ENCODE measurements around the gene TMC4. TPM values are rescaled to one million over a fixed set of nuclear protein-coding genes. Genes with fewer than 3 reads are reported as not detected.

Gene TMC4
- polyA plus RNA-seq, 1 of the 3 experiments (the other 2 are of a cell fraction) = 2.8 TPM

- H3K4me3 ChIP-seq (ENCODE audit: low read depth in 2 of 2, low read length in 1 of 2) = no peak overlapping the region
- H3F3A ChIP-seq (replicated peaks; ENCODE audit: insufficient read depth) = no peaks in the 10 kb centered on the region
- peaks cover 18 to 53% of the 10 kb centered on the region in 2 experiments for H3K36me3 ChIP-seq (replicated peaks in 1 of 2; ENCODE audit: control insufficient read depth in 1 of 2, insufficient read depth in 2 of 2, low read length in 1 of 2)
- no peak overlapping the region for H3K27ac ChIP-seq (ENCODE audit: low read depth in 2 of 2, low read length in 1 of 2)
- no peaks in the 10 kb centered on the region for H3K27me3 ChIP-seq (ENCODE audit: insufficient read depth)
- H3K9me3 ChIP-seq = no peaks in the 10 kb centered on the region
- H3K79me2 ChIP-seq (ENCODE audit: insufficient read depth) = peaks cover 20% of the 10 kb centered on the region
- H3K9me2 ChIP-seq = no peaks in the 10 kb centered on the region
- H4K20me1 ChIP-seq (ENCODE audit: insufficient read depth) = no peaks in the 10 kb centered on the region
- no peak overlapping the region for H2AFZ ChIP-seq (ENCODE audit: low read depth)
- ChIA-PET POLR2A (no interaction called here), CTCF (no interaction called here)
- WGBS (ENCODE audit: low lambda C conversion rate) = 94% methylated on average over 8 of the region's 10 CpGs
- no peak overlapping the region for H3K4me2 ChIP-seq
- TF ChIP-seq NRF1 (IDR thresholded peaks at IDR 0.05; ENCODE audit: low read depth, low read length) (no peak), FOXM1 (IDR thresholded peaks at IDR 0.05; ENCODE audit: low read depth) (no peak)
- H3K9ac ChIP-seq = no peak overlapping the region
- H3K4me1 ChIP-seq (ENCODE audit: control insufficient read depth in 1 of 2, insufficient read depth in 2 of 2, low read depth in 1 of 2, low read length in 1 of 2) = peaks cover 0 to 6% of the 10 kb centered on the region in 2 experiments; a peak in 1 of 4 replicates
- no peak for DNase-seq
Observed at GRCh38 chr19:54121259-54121658, 51.7 kb downstream of the TMC4 start.

GRCh38 chr19:54115109-54116063 is 57.6 kb downstream of the TMC4 start, which contains the start of the genes PRPF31 and TFPT:
Gene PRPF31 (plus strand): TSS chr19:54115754. CDS start chr19:54118279, 2,525 bp downstream.
Gene TFPT (minus strand): TSS chr19:54115657. CDS start chr19:54115269, 388 bp downstream.
- H2AFZ ChIP-seq (ENCODE audit: low read depth) = peak within 1 kb of the TSS; percentile 84
- WGBS (ENCODE audit: low lambda C conversion rate) = under 1% methylated on average over 59 of the region's 60 CpGs
- H3K4me1 ChIP-seq (ENCODE audit: control insufficient read depth in 1 of 2, insufficient read depth in 2 of 2, low read depth in 1 of 2, low read length in 1 of 2) = peaks cover 0 to 14% of the 10 kb centered on the region in 2 experiments; a peak in 1 of 4 replicates
- H3F3A ChIP-seq (replicated peaks; ENCODE audit: insufficient read depth) = no peaks in the 10 kb centered on the region
- H3K4me2 ChIP-seq = peak within 1 kb of the TSS; percentile 93
- H3K27ac ChIP-seq (ENCODE audit: low read depth in 2 of 2, low read length in 1 of 2) = peak within 1 kb of the TSS; percentile 77 to 92
- H3K9ac ChIP-seq = peak within 1 kb of the TSS; percentile 80
- peak; percentile 94 for DNase-seq
- no peaks in the 10 kb centered on the region for H3K27me3 ChIP-seq (ENCODE audit: insufficient read depth)
- peaks cover 49% of the 10 kb centered on the region for H3K79me2 ChIP-seq (ENCODE audit: insufficient read depth)
- no peaks in the 10 kb centered on the region for H3K9me3 ChIP-seq
- CTCF ChIA-PET = interaction anchor here (1.4 kb wide), 1 partner anchor 45 kb away, joined by 4 read pairs; the partner anchor contains the start of gene LENG1
- POLR2A ChIA-PET = interaction anchor here (0.5 to 3.0 kb wide), 11 partner anchors 9 to 1483 kb away, joined by 3 to 30 read pairs (median 3); partner anchors contain the start of genes CNOT3, MYADM and RPS9
- no peaks in the 10 kb centered on the region for H3K9me2 ChIP-seq
- H3K36me3 ChIP-seq (replicated peaks in 1 of 2; ENCODE audit: control insufficient read depth in 1 of 2, insufficient read depth in 2 of 2, low read length in 1 of 2) = peaks cover 19 to 23% of the 10 kb centered on the region in 2 experiments
- H4K20me1 ChIP-seq (ENCODE audit: insufficient read depth) = no peaks in the 10 kb centered on the region
- H3K4me3 ChIP-seq (ENCODE audit: low read depth in 2 of 2, low read length in 1 of 2) = peak within 1 kb of the TSS; percentile 74 to 78
- TF ChIP-seq MXI1 (IDR thresholded peaks at IDR 0.05; ENCODE audit: low read depth, low read length) (peak; percentile 94), YY1 (IDR thresholded peaks at IDR 0.05; ENCODE audit: low read depth) (peak; percentile 77), ZBTB33 (IDR thresholded peaks at IDR 0.05; ENCODE audit: borderline replicate concordance, low read depth) (peak; percentile 95), JUND (IDR thresholded peaks at IDR 0.05) (peak; percentile 16; the same call in 1 of the 2 replicates), TCF12 (IDR thresholded peaks at IDR 0.05) (peak; percentile 56; the same call in 1 of the 2 replicates), EP300 (IDR thresholded peaks at IDR 0.05; ENCODE audit: borderline replicate concordance in 1 of 2, low read depth in 1 of 2, low read length in 1 of 2) (peak in 1 of 2 experiments; percentile 37; a peak in 1 of 4 replicates), RCOR1 (IDR thresholded peaks at IDR 0.05; ENCODE audit: low read length) (no peak), TAF1 (IDR thresholded peaks at IDR 0.05; ENCODE audit: borderline replicate concordance, low read depth, low read length) (peak; percentile 57; the same call in 1 of the 2 replicates), TEAD4 (IDR thresholded peaks at IDR 0.05; ENCODE audit: borderline replicate concordance, insufficient read depth) (no peak), POLR2AphosphoS5 (IDR thresholded peaks at IDR 0.05; ENCODE audit: low read depth, low read length) (peak; percentile 91), SIN3A (IDR thresholded peaks at IDR 0.05; ENCODE audit: borderline replicate concordance, low read depth, low read length) (peak; percentile 81; the same call in 1 of the 2 replicates), FOXJ3 (CRISPR knock-in tag; IDR thresholded peaks at IDR 0.05) (peak; percentile 52; the same call in 1 of the 2 replicates), GATA2 (CRISPR knock-in tag; IDR thresholded peaks at IDR 0.05) (no peak), PBX3 (IDR thresholded peaks at IDR 0.05) (peak; percentile 15; the same call in 1 of the 2 replicates), MAX (IDR thresholded peaks at IDR 0.05; ENCODE audit: low read depth) (peak; percentile 92), GABPA (IDR thresholded peaks at IDR 0.05; ENCODE audit: low read depth) (peak; percentile 69), REST (IDR thresholded peaks at IDR 0.05; ENCODE audit: low read depth, low read length) (no peak; the same call in none of the 2 replicates)

Measured in SK-N-SH (cell line).